NB4 (cell line): ENCODE data around the gene COL26A1.

Experiments used
- POLR2A ChIP-seq: IDR thresholded peaks from 2 replicates; pipeline ENCODE4 v1.6.1; 2011; ENCODE audit warnings: mild to moderate bottlenecking; ENCODE audit not compliant: insufficient read length; ENCODE audit errors: extremely low read depth
- TF ChIP-seq, protein P1 (sequence below): IDR thresholded peaks from one replicate; pipeline ENCODE4 v1.5.1; 2012; ENCODE audit warnings: low read depth, low read length
- TF ChIP-seq, protein P2 (sequence below): IDR thresholded peaks from 2 replicates; pipeline ENCODE4 v1.6.1; 2011; ENCODE audit warnings: low read depth, low read length

DNA sequence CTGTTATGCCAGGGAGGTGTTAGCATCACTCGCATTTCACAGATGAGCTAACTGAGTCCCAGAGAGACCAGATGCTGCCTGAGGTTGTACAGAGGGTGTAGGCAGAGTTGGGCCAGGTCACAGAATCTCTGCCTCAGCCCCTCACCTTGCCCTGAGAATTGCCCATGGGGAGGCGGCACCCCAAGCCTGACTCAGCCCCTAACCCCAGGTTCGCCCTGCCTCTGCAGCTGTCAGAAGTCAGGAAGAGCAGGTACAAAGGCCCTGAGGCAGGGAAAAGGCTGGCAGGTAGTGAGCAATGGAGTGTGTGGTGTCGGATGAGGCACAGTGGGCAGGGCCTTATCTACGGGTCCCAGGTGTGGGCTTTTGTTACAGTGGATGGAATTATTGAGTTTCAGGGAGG is 187.1 kb downstream of the COL26A1 start:
- TF ChIP-seq, protein P1, sequence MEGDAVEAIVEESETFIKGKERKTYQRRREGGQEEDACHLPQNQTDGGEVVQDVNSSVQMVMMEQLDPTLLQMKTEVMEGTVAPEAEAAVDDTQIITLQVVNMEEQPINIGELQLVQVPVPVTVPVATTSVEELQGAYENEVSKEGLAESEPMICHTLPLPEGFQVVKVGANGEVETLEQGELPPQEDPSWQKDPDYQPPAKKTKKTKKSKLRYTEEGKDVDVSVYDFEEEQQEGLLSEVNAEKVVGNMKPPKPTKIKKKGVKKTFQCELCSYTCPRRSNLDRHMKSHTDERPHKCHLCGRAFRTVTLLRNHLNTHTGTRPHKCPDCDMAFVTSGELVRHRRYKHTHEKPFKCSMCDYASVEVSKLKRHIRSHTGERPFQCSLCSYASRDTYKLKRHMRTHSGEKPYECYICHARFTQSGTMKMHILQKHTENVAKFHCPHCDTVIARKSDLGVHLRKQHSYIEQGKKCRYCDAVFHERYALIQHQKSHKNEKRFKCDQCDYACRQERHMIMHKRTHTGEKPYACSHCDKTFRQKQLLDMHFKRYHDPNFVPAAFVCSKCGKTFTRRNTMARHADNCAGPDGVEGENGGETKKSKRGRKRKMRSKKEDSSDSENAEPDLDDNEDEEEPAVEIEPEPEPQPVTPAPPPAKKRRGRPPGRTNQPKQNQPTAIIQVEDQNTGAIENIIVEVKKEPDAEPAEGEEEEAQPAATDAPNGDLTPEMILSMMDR: no peak
- TF ChIP-seq POLR2A: no peak
- TF ChIP-seq, protein P2, sequence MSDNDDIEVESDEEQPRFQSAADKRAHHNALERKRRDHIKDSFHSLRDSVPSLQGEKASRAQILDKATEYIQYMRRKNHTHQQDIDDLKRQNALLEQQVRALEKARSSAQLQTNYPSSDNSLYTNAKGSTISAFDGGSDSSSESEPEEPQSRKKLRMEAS: no peak
